HS-27A (cell line): ENCODE data around the gene GINS2.

Source experiments
- DNase-seq: peaks from one replicate; pipeline ENCODE4 v3.0.0-alpha.2; 2012; ENCODE audit warnings: low read depth, missing footprints

The GINS2 gene

DNA sequence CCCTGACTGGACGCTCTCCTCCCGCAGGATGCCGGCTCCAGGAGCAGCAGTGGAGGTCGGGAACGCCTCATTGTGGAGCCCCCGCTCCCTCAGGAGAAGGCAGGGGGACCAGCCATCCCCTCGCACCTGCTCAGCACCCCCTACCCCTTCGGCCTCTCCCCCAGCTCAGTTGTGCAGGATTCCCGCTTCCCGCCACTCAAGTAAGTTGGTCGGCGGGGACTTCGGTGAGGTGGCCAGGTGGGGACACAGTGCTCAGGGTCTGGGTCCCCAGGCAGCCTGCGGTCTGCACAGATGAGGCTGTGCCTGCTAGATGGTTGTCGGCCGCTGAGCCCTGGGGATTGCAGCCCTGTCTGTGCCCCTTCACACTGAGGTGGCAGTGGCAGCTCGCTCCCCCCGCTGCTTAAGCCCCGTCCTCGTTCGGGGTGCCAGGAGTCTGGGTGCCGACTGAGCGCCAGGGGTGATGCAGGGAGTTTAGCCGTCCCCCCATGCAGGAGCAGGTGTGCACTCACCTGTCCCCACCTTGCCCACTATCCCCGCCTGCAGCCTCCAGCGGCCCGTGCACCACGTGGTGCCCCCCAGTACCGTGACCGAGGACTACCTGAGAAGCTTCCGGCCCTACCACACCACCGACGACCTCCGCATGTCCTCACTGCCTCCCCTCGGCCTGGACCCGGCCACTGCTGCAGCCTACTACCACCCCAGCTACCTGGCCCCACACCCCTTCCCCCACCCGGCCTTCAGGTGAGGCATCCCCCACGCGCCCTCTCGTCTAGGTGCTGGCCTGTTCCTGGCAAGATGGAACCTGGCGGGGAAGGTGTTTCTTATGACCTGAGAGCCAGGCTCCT is 34.3 kb downstream of the GINS2 start:
- no peak for DNase-seq

- DNase-seq = no peak
These were observed 35.4 kb downstream of the GINS2 start for GRCh38 chr16:85653290-85653891.

- DNase-seq = no peak
These were observed 36.1 kb downstream of the GINS2 start for GRCh38 chr16:85652431-85653221.

GRCh38 chr16:85651629-85652430 is 36.9 kb downstream of the GINS2 start:
- no peak for DNase-seq

DNA sequence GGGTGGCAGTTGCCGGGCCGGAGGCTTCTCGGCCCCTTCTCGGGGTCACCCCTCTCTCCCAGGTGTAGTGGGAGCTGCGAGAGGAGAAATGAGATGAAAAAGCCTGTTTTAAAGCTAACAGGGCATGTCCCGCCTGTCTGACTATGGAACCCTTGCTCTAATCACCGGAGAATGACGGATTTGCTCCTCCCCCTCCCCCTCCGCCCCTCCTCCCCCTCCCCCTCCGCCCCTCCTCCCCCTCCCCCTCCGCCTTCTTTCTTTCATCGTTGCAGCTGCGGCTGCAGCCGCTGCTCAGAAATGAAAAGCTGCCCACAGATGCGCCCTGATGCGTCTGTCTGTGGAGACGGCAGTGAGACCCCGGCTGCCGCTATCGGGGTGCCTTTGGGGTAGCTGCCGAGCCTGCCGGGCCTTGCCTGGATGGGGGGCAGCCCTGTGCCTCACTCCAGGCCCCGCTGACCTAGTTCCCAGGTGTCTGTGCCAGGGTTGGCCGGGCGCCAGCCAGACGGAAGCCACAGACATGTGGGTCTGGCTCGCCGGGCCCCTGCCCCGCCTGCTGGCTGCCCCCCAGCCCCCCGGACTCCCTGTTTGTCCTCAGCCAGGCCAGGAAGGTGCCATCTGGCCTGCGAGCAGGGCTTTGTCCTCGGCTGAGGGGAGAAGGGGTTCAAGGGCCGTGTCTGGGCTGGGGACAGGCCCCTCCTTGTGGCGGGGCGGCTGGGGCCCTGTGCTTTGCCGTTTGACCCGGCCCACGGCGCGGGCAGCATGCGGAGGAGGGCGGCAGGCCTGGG is 37.7 kb downstream of the GINS2 start:
- DNase-seq = no peak

- DNase-seq = no peak
These were observed 38.5 kb downstream of the GINS2 start for GRCh38 chr16:85650135-85650843.

DNA sequence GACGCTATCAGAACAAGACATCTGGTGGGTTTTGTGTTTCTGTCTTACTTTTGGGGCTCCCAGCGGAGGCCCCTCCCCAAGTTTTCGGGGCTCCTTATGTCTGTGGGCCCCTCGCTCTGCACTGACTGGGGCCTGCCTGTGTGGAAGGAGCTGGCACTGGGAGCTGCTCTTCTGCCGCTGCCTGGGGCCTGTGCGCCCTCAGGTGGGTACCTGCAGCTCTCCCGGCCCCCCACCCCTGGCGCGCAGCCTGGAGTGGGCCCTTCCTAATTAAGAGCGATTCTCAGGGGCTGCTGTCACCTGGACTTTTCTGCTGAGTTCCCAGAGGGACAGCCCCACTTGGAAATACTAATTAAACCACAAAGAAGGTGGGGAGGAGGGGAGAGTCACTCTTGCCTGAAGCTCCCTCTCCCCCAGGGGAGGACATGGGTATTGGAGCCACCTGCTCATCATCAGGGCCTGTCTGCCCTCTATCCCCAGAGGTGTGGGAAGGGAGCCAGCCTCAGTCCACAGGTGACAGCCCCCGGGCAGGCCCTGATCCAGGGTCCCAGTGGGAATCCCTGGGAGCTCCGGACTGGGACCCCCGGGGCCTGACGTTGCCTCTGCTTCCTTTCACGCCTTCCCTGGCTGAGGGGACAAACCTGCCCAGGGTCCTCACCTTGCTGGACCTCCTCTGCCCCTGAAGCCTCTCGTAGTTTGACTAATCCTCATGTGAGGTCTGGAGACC is 39.2 kb downstream of the GINS2 start:
- no peak for DNase-seq

- no peak for DNase-seq
These were observed 39.9 kb downstream of the GINS2 start for GRCh38 chr16:85648805-85649204.

GRCh38 chr16:85648070-85648714 is 40.6 kb downstream of the GINS2 start:
- no peak for DNase-seq

DNA sequence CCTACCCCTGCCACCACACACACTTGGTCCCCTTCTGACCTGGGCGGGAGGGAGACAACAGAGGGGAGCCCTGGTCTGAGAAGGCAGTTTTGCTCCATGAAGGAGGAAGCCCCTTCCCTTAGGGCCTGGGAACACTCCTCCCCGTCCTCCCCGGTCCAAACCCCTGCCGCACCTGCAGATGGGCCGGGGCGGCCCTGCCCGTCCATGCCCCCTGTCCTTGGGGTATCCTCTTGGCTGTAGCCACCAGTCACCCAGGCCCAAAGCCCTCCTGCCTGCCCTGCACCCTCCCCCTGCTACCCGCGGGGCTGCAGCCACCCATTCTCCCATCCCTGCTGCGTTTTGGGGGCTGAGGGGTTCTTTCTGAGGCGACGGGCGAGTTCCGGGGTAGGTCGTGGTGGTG is 41.8 kb downstream of the GINS2 start:
- no peak for DNase-seq

DNA sequence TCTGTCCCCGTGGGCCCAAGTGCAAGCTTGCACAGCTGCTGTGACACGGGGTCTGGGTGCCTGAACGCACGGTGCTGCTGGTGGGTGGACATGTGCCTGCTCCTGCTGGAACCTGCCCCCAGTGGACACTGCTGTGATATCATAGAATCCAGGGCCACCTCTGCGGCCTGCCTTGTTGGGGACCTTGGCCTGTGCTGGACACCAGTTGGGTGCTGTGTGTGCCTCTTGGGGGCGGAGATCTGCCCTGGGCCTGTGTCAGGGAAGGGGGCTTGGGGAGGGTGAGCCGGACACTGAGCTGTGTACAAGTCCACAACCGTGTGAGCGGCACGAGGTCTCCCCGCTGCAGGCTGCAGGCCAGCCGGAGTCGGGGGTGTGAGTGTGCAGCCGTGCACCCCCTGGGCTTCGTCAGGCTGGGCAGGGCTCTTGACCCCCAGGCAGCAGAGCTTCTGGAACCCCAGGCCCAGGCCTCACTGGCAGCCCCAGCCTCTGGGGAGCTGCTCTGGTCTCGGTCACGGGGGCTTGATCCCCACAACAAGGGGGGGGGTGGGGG is 42.3 kb downstream of the GINS2 start:
- no peak for DNase-seq

DNA sequence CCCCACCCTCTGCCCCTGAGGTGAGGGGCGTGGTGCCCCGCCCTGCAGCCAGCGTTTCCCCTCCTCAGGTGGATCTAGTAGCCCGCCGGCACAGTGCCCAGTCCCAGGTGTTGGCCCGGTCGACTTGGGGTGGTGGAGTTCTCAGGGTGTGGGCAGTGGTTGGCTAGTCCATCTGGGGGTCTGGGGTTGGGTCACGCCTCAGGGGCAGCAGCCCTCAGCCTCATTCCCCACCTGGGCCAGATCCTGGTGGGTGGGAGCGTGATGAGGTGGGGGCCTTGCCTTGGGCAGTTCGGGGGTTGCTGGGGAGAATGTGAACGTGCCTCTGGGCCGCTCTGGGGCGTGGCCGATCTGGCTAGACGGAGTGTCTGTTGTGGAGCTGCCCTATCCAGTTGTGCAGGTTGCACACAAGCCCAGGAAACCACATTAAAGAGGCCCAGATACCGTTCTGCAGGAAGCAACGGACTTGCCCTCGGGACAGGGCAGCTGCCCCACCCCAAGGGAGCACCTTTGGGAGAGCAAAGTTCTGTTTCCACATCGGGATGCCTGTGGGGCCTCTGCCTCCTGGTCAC is 43.6 kb downstream of the GINS2 start:
- no peak for DNase-seq

DNA sequence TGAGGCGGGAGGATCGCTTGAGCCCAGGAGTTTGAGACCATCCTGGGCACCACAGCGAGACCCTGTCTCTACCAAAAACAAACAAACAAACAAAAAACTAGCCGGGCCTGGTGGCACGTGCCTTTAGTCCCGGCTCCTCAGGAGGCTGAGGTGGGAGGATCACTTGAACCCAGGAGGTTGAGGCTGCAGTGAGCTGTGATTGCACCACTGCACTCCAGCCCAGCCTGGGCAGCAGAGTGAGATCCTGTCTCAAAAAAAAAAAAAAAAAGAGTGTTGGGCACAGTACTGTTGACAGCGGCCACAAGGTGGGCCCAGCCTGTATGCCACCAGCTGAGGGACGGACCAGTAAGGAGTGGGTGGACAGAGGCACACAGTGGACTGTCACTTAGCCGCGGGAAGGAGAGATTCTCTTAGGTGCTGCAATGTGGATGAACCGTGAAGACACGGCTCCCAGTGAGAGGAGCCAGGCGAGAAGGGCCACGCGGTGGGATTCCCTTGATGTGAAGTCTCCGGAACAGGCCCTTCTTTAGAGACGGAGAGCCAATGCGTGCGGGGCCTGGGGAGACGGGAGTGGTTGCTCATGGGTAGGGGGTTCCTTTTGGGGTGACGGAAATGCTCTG is 44.6 kb downstream of the GINS2 start:
- no peak for DNase-seq

GRCh38 chr16:85643631-85644030 is 45.1 kb downstream of the GINS2 start:
- no peak for DNase-seq

DNA sequence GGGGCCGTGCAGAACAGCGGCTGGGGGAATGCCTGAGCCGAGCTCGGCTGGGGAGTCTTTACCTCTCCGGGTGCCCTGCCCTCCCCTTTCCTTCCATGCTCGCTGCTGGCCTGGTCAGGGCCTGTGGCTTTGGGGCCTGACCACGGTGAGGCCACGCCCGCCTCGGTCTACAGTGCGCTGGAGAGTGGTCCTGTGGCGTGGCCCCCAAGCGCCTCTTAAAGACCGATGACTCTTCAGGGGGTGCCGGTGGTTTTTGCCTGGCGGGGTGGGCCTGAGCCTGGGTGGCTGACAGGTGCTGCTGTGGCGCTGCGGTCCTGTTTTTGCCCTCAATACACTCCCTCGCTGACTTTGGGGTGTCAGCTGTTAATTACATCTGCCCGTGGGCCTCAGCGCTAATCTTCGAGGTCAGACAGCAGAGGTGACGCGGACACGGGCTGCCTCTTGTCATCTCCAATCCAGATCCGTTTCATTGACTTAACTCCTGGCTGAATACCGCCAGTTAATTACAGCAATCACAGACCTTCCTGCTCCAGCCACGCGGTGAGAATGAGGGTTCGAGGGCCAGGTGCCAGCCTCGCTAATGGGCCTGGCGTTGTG is 45.9 kb downstream of the GINS2 start:
- DNase-seq = no peak

- DNase-seq = no peak
These were observed 47.0 kb downstream of the GINS2 start for GRCh38 chr16:85641776-85642176.

DNA sequence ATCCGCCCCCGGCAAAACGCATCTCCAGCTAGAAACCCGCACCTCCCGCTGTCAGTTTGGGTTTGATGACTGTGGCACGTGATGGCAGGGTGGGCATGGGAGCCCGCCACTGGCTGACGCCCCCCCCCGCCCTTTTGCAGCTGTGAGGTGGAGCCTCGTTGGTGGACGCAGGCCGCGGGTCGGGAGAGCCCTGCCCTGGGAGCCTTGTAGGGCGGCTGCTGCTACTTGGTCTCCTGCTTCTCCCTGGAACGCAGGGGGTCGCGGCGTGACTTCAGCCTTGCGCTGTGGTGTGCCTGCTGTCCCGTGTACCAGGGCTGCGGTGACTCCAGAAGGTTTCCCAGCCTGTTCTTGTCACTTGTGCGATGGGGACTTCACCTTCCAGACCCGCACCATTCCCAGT is 47.4 kb downstream of the GINS2 start:
- no peak for DNase-seq

- DNase-seq = no peak
These were observed 48.2 kb downstream of the GINS2 start for GRCh38 chr16:85640585-85640984.
